HUES48 (cell line): ENCODE data around the gene C22orf39.

Experiments
- H3K27ac ChIP-seq: one replicate; pipeline ENCODE4 v1.7.0; 2013; ENCODE audit warnings: low read depth, low read length, inconsistent platforms
- H3K27me3 ChIP-seq: 2 replicates; pipeline ENCODE4 v1.6.1; 2013; ENCODE audit warnings: mild to moderate bottlenecking, low read length; ENCODE audit not compliant: control insufficient read depth, insufficient read depth
- H3K36me3 ChIP-seq: 2 replicates; pipeline ENCODE4 v1.6.1; 2013; ENCODE audit warnings: low read length; ENCODE audit not compliant: control insufficient read depth, insufficient read depth
- H3K4me1 ChIP-seq: 2 replicates; pipeline ENCODE4 v1.6.1; 2013; ENCODE audit warnings: mild to moderate bottlenecking, low read length; ENCODE audit not compliant: control insufficient read depth, insufficient read depth
- H3K4me3 ChIP-seq: 2 replicates; pipeline ENCODE4 v1.5.1; 2013; ENCODE audit warnings: mild to moderate bottlenecking, low read depth, low read length
- H3K9ac ChIP-seq: 2 replicates; pipeline ENCODE4 v1.6.1; 2013; ENCODE audit warnings: mild to moderate bottlenecking, low read depth, low read length, moderate library complexity
- H3K9me3 ChIP-seq: 2 replicates; pipeline ENCODE4 v1.6.1; 2013; ENCODE audit warnings: low read length; ENCODE audit not compliant: control insufficient read depth, insufficient read depth

Gene C22orf39

GRCh38 chr22:19406846-19407245 is 40.7 kb downstream of the C22orf39 start:
- Histone ChIP-seq H3K9ac (no peak overlapping the region), H3K36me3 (peaks cover 76% of the 10 kb centered on the region), H3K27me3 (no peaks in the 10 kb centered on the region), H3K27ac (no peak overlapping the region), H3K4me3 (no peak overlapping the region), H3K4me1 (no peaks in the 10 kb centered on the region), H3K9me3 (no peaks in the 10 kb centered on the region)

- peaks cover 79% of the 10 kb centered on the region for H3K36me3 ChIP-seq
- no peaks in the 10 kb centered on the region for H3K4me1 ChIP-seq
- H3K4me3 ChIP-seq: no peak overlapping the region
- no peak overlapping the region for H3K9ac ChIP-seq
- no peaks in the 10 kb centered on the region for H3K9me3 ChIP-seq
- no peak overlapping the region for H3K27ac ChIP-seq
- H3K27me3 ChIP-seq: no peaks in the 10 kb centered on the region
These were observed 41.2 kb downstream of the C22orf39 start for GRCh38 chr22:19406281-19406811.

- Histone ChIP-seq H3K27me3 (no peaks in the 10 kb centered on the region), H3K27ac (no peak overlapping the region), H3K9me3 (no peaks in the 10 kb centered on the region), H3K4me3 (no peak overlapping the region), H3K4me1 (no peaks in the 10 kb centered on the region), H3K36me3 (peaks cover 79% of the 10 kb centered on the region), H3K9ac (no peak overlapping the region)
These were observed 41.9 kb downstream of the C22orf39 start for GRCh38 chr22:19405652-19406051.

- Histone ChIP-seq H3K36me3 (peaks cover 80% of the 10 kb centered on the region), H3K27me3 (no peaks in the 10 kb centered on the region), H3K4me1 (no peaks in the 10 kb centered on the region), H3K9me3 (no peaks in the 10 kb centered on the region), H3K4me3 (no peak overlapping the region), H3K27ac (no peak overlapping the region), H3K9ac (no peak overlapping the region)
These were observed 42.4 kb downstream of the C22orf39 start for GRCh38 chr22:19405133-19405532.

GRCh38 chr22:19404676-19405075 is 42.8 kb downstream of the C22orf39 start:
- Histone ChIP-seq H3K9me3 (no peaks in the 10 kb centered on the region), H3K27ac (no peak overlapping the region), H3K4me3 (no peak overlapping the region), H3K36me3 (peaks cover 80% of the 10 kb centered on the region), H3K4me1 (no peaks in the 10 kb centered on the region), H3K9ac (no peak overlapping the region), H3K27me3 (no peaks in the 10 kb centered on the region)

- Histone ChIP-seq H3K9me3 (no peaks in the 10 kb centered on the region), H3K4me1 (no peaks in the 10 kb centered on the region), H3K36me3 (peaks cover 82% of the 10 kb centered on the region), H3K4me3 (no peak overlapping the region), H3K27ac (no peak overlapping the region), H3K27me3 (no peaks in the 10 kb centered on the region), H3K9ac (no peak overlapping the region)
These were observed 44.8 kb downstream of the C22orf39 start for GRCh38 chr22:19402642-19403191.

GRCh38 chr22:19401483-19401882 is 46.0 kb downstream of the C22orf39 start:
- peaks cover 82% of the 10 kb centered on the region for H3K36me3 ChIP-seq
- H3K9ac ChIP-seq: no peak overlapping the region
- H3K27me3 ChIP-seq: no peaks in the 10 kb centered on the region
- H3K4me1 ChIP-seq: no peaks in the 10 kb centered on the region
- no peaks in the 10 kb centered on the region for H3K9me3 ChIP-seq
- H3K4me3 ChIP-seq: no peak overlapping the region
- no peak overlapping the region for H3K27ac ChIP-seq

GRCh38 chr22:19400881-19401280 is 46.6 kb downstream of the C22orf39 start:
- H3K9ac ChIP-seq: no peak overlapping the region
- H3K27me3 ChIP-seq: no peaks in the 10 kb centered on the region
- H3K9me3 ChIP-seq: no peaks in the 10 kb centered on the region
- H3K36me3 ChIP-seq: peaks cover 82% of the 10 kb centered on the region
- H3K4me1 ChIP-seq: no peaks in the 10 kb centered on the region
- no peak overlapping the region for H3K4me3 ChIP-seq
- H3K27ac ChIP-seq: no peak overlapping the region

- H3K27me3 ChIP-seq: no peaks in the 10 kb centered on the region
- H3K9ac ChIP-seq: no peak overlapping the region
- no peak overlapping the region for H3K4me3 ChIP-seq
- no peaks in the 10 kb centered on the region for H3K9me3 ChIP-seq
- H3K36me3 ChIP-seq: peaks cover 84% of the 10 kb centered on the region
- no peak overlapping the region for H3K27ac ChIP-seq
- no peaks in the 10 kb centered on the region for H3K4me1 ChIP-seq
These were observed 48.9 kb downstream of the C22orf39 start for GRCh38 chr22:19398652-19399051.

- Histone ChIP-seq H3K4me3 (no peak overlapping the region), H3K27ac (no peak overlapping the region), H3K4me1 (no peaks in the 10 kb centered on the region), H3K27me3 (no peaks in the 10 kb centered on the region), H3K9ac (no peak overlapping the region), H3K36me3 (peaks cover 88% of the 10 kb centered on the region), H3K9me3 (no peaks in the 10 kb centered on the region)
These were observed 49.3 kb downstream of the C22orf39 start for GRCh38 chr22:19398206-19398605.

GRCh38 chr22:19397734-19398104 is 49.8 kb downstream of the C22orf39 start:
- Histone ChIP-seq H3K9me3 (no peaks in the 10 kb centered on the region), H3K27me3 (no peaks in the 10 kb centered on the region), H3K36me3 (peaks cover 93% of the 10 kb centered on the region), H3K9ac (no peak overlapping the region), H3K4me3 (no peak overlapping the region), H3K4me1 (no peaks in the 10 kb centered on the region), H3K27ac (no peak overlapping the region)
